MCF 10A (cell line): ENCODE data around the gene PCBD2. TPM values are rescaled to one million over a fixed set of nuclear protein-coding genes. Genes with fewer than 3 reads are reported as not detected.
"Not testable (repeated sequence)": the region's sequence is repeated elsewhere in the genome, so short reads cannot be mapped to it uniquely, and the experiment has no call there.

Experiments used
- BruUV-seq: library from RNA; stranded (reverse); fragments of 400-500 nt; replicated peaks from 2 replicates; lab custom pipeline; 2021; lab: Mats Ljungman, UMichigan
- CTCF ChIA-PET: fragments of 300-600 bp; sonication (Branson Sonifier 250); formaldehyde crosslinking; extraction: SDS; loops from one replicate; lab custom pipeline; 2021; ENCODE audit warnings: antibody characterized with exemption, inconsistent platforms; lab: Yijun Ruan, JAX
- POLR2A ChIA-PET: fragments of 300-600, 350-650 bp; sonication (Branson Sonifier 250); formaldehyde crosslinking; extraction: SDS; loops from one replicate; lab custom pipeline; 2020; ENCODE audit warnings: antibody characterized with exemption, inconsistent platforms; lab: Yijun Ruan, JAX
- DNase-seq: peaks from one replicate; pipeline ENCODE4 v3.0.0-alpha.2; 2018; ENCODE audit not compliant: unreplicated experiment
- H3K27ac Mint-ChIP-seq: one replicate; pipeline ENCODE4 v1.8.0; 2022; ENCODE audit warnings: mild to moderate bottlenecking, low read depth, mixed read lengths; ENCODE audit not compliant: unreplicated experiment
- H3K27me3 Mint-ChIP-seq: one replicate; pipeline ENCODE4 v1.8.0; 2022; ENCODE audit warnings: mixed read lengths; ENCODE audit not compliant: insufficient read depth, unreplicated experiment
- H3K36me3 Mint-ChIP-seq: one replicate; pipeline ENCODE4 v1.8.0; 2022; ENCODE audit warnings: mild to moderate bottlenecking, moderate library complexity, mixed read lengths; ENCODE audit not compliant: insufficient read depth, unreplicated experiment
- H3K4me1 Mint-ChIP-seq: one replicate; pipeline ENCODE4 v1.8.0; 2022; ENCODE audit warnings: mixed read lengths; ENCODE audit not compliant: insufficient read depth, unreplicated experiment
- H3K4me3 Mint-ChIP-seq: one replicate; pipeline ENCODE4 v1.8.0; 2022; ENCODE audit warnings: mild to moderate bottlenecking, moderate library complexity, mixed read lengths; ENCODE audit not compliant: unreplicated experiment
- H3K9me3 Mint-ChIP-seq: one replicate; pipeline ENCODE4 v1.8.0; 2022; ENCODE audit warnings: mixed read lengths; ENCODE audit not compliant: unreplicated experiment
- intact Hi-C: fragments of 100-400 bp; cut with micrococcal nuclease; formaldehyde crosslinking; loops from 2 replicates; pipeline ENCODE4 v1.14.1; 2022
- total RNA-seq: library from RNA; stranded (reverse); gene quantifications from 2 replicates; pipeline ENCODE4 v1.2.3, GENCODE V29; 2022
- TF ChIP-seq, protein P1 (sequence below): fragments of 200-600 bp; IDR thresholded peaks from one replicate; pipeline ENCODE4 v1.8.0; 2022; ENCODE audit warnings: antibody characterized with exemption, mild to moderate bottlenecking; ENCODE audit not compliant: unreplicated experiment

PCBD2 gene
- total RNA-seq, 1 experiment from 2014 or later = 27.3 TPM

DNA sequence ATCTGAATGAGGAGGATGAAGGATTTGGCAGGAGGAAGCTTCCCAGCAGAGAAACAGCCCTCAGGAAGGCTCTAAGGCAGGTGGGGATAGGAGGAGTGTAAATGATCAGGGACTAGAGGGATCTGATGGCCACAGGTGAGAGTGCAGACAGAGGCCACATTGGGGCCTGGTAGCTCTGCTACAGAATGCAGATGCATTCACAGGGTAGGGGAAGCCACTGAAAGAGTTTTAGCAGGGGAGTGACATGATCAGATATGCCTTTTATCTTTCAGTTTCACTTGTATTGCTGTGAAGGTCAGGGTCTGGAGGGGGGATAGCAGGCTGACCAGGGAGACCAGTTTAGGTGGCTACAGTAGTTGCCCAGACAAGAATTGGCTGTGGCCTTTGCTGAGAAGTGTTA, 27.8 kb upstream of the PCBD2 start:
- Mint-ChIP-seq H3K9me3 (no peaks in the 10 kb centered on the region), H3K4me1 (peaks cover 28% of the 10 kb centered on the region), H3K27me3 (no peaks in the 10 kb centered on the region), H3K27ac (no peak overlapping the region), H3K36me3 (peaks cover 27% of the 10 kb centered on the region), H3K4me3 (no peak overlapping the region)
- no peak for DNase-seq
- POLR2A ChIA-PET = interaction anchor here (1.0 kb wide), 1 partner anchor 9 kb away, joined by 4 read pairs; no protein-coding TSS in a partner anchor
- TF ChIP-seq, protein P1, sequence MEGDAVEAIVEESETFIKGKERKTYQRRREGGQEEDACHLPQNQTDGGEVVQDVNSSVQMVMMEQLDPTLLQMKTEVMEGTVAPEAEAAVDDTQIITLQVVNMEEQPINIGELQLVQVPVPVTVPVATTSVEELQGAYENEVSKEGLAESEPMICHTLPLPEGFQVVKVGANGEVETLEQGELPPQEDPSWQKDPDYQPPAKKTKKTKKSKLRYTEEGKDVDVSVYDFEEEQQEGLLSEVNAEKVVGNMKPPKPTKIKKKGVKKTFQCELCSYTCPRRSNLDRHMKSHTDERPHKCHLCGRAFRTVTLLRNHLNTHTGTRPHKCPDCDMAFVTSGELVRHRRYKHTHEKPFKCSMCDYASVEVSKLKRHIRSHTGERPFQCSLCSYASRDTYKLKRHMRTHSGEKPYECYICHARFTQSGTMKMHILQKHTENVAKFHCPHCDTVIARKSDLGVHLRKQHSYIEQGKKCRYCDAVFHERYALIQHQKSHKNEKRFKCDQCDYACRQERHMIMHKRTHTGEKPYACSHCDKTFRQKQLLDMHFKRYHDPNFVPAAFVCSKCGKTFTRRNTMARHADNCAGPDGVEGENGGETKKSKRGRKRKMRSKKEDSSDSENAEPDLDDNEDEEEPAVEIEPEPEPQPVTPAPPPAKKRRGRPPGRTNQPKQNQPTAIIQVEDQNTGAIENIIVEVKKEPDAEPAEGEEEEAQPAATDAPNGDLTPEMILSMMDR = no peak
- intact Hi-C loops = no loop called here
- no TSS peak for BruUV-seq
- CTCF ChIA-PET = interaction anchor here (1.1 to 1.3 kb wide), 2 partner anchors 9 to 16 kb away, joined by 3 to 6 read pairs; no protein-coding TSS in a partner anchor

DNA sequence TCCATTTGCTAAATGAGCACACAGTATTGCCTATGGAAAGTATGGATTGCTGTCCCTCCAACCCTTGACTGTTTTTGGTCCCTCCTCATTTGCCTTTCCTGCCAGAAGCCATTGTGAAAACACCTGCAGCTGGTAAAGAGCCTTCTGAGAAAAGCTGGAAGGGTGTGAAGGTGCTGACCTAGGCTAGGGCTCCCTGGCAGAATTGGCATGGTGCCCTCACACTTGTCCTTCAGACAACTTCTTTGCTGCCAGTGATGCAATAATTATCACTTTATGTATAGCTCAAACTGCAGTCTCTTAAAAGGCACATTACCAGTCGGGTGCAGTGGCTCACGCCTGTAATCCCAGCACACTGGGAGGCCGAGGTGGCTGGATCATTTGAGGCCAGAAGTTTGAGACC, 26.5 kb upstream of the PCBD2 start:
- H3K27me3 Mint-ChIP-seq = no peaks in the 10 kb centered on the region
- TF ChIP-seq, protein P1 = no peak
- no TSS peak for BruUV-seq
- H3K9me3 Mint-ChIP-seq = no peaks in the 10 kb centered on the region
- peaks cover 28% of the 10 kb centered on the region for H3K4me1 Mint-ChIP-seq
- DNase-seq = peak; percentile 42
- ChIA-PET CTCF (interaction anchor here (0.5 to 1.1 kb wide), 3 partner anchors 24 to 653 kb away, joined by 3 to 4 read pairs (median 3); partner anchors contain the start of gene PPP2CA), POLR2A (no interaction called here)
- H3K4me3 Mint-ChIP-seq = no peak overlapping the region
- intact Hi-C loops = no loop called here
- no peak overlapping the region for H3K27ac Mint-ChIP-seq
- peaks cover 24% of the 10 kb centered on the region for H3K36me3 Mint-ChIP-seq

DNA sequence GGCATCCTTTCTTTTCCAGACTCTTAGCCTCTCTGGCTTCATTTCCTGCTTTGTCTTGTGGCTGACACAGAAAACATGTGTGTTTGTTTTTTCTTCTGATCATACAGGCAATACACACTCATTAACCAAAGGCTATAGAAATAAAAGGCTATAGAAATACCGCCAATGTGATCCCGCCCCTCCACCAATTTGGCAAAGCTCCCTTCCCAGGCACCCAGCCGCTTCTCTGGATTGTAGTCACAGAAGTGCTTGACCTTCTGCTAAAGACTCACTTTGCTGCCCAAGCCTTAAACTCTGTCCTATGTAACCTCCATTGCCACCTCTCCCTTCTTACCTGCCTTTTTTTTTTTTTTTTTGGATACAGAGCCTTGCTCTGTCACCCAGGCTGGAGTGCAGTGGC, 25.5 kb upstream of the PCBD2 start:
- no peak overlapping the region for H3K27ac Mint-ChIP-seq
- POLR2A ChIA-PET = interaction anchor here (1.0 kb wide), 1 partner anchor 25 kb away, joined by 5 read pairs; the partner anchor contains the start of gene PCBD2
- BruUV-seq = no TSS peak
- peaks cover 20% of the 10 kb centered on the region for H3K36me3 Mint-ChIP-seq
- intact Hi-C loops = no loop called here
- H3K4me1 Mint-ChIP-seq = peaks cover 28% of the 10 kb centered on the region
- CTCF ChIA-PET = no interaction called here
- H3K4me3 Mint-ChIP-seq = no peak overlapping the region
- DNase-seq = no peak
- H3K9me3 Mint-ChIP-seq = no peaks in the 10 kb centered on the region
- TF ChIP-seq, protein P1 = no peak
- no peaks in the 10 kb centered on the region for H3K27me3 Mint-ChIP-seq

DNA sequence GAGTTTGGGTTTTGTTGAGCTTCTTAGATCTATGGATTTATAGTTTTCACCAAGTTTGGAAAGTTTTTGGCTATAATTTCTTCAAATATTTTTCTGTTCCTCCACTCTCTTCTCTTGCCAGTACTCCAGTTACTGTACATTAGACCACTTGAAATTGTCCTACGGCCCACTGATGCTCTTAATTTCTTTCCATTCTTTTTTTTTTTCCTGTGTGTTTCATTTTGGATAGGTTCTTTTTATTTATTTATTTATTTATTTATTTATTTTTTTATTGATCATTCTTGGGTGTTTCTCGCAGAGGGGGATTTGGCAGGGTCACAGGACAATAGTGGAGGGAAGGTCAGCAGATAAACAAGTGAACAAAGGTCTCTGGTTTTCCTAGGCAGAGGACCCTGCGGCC, 24.0 kb upstream of the PCBD2 start:
- CTCF ChIA-PET = interaction anchor here (0.5 to 1.1 kb wide), 3 partner anchors 15 to 275 kb away, joined by 4 to 5 read pairs (median 4); partner anchors contain the start of gene PCBD2
- Mint-ChIP-seq H3K4me1 (peaks cover 21% of the 10 kb centered on the region), H3K36me3 (peaks cover 20% of the 10 kb centered on the region)
- DNase-seq, H3K9me3 Mint-ChIP-seq, BruUV-seq, H3K27me3 Mint-ChIP-seq, intact Hi-C loops, POLR2A ChIA-PET, H3K27ac Mint-ChIP-seq, H3K4me3 Mint-ChIP-seq: not testable (repeated sequence)

DNA sequence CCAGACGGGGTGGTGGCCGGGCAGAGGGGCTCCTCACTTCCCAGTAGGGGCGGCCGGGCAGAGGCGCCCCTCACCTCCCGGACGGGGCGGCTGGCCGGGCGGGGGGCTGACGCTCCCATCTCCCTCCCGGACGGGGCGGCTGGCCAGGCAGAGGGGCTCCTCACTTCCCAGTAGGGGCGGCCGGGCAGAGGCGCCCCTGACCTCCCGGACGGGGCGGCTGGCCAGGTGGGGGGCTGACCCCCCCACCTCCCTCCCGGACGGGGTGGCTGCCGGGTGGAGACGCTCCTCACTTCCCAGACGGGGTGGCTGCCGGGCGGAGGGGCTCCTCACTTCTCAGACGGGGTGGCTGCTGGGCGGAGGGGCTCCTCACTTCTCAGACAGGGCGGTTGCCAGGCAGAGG, 23.2 kb upstream of the PCBD2 start:
- BruUV-seq, CTCF ChIA-PET, H3K9me3 Mint-ChIP-seq, H3K27ac Mint-ChIP-seq, POLR2A ChIA-PET, intact Hi-C loops, H3K4me3 Mint-ChIP-seq, H3K27me3 Mint-ChIP-seq, DNase-seq: not testable (repeated sequence)
- Mint-ChIP-seq H3K4me1 (peaks cover 14% of the 10 kb centered on the region), H3K36me3 (peaks cover 13% of the 10 kb centered on the region)
